ENCODE measurements around the gene ZFAND3. TPM values are rescaled to one million over a fixed set of nuclear protein-coding genes. Genes with fewer than 3 reads are reported as not detected.

ZFAND3 gene
- total and polyA plus RNA-seq, 2 of the 4 experiments (the other 2 are of a cell fraction), result 10.9 to 26.7 TPM

DNA sequence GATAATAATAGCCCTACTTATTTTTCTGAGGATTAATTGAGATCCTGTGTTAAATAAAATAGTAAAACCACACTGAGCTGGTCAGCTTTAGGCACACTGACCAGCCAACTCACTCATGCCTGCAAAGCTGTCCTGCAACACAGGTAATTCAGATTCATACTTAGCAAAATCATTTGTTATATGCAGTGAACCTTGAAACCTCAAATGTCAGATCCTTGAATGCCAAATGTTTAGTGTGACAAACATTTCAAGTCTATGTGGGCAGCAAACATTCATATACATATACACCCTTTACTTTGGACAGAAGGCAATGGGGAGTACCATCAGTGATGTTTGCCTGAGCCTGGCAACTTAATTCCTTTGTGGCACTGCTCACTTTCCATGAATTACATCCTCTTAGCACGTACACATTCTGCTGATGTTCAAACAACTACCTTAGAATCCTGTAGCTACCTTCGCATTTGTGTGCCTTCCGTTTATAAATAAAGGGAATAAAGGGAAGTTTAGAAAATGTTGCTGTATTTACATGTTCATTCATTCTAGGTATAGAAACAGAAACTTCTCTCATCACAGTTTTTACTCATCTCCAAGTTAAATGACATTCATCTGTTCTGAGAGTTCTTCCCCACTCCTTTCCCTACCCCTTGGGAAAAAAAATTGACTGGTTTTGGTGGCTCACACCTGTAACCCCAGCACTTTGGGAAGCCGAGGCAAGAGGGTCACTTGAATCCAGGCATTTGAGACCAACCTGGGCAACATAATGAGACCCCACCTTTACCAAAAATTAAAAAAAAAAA, 140.8 kb downstream of the ZFAND3 start:
- H3K56ac ChIP-seq (ENCODE audit: extremely low read depth, insufficient read depth, low read length), result no peak overlapping the region
- H2AK5ac ChIP-seq (ENCODE audit: low read depth, low read length), result no peak overlapping the region
- intact Hi-C loops (cut with micrococcal nuclease) (no loop called here), in situ Hi-C loops (cut with MboI; ENCODE audit: low sequenced_read_pairs) (no loop called here), dilution Hi-C loops (cut with HindIII; ENCODE audit: low sequenced_read_pairs, unreplicated experiment) (no loop called here)
- DNase-seq (no peak), ATAC-seq (ENCODE audit: low read depth) (no peak)
- H2BK5ac ChIP-seq (ENCODE audit: low read depth, low read length, poor library complexity, severe bottlenecking), result no peak overlapping the region
- CTCF ChIA-PET, result no interaction called here
- H3K4me2 ChIP-seq (ENCODE audit: low read depth, low read length), result no peak overlapping the region
- no peak overlapping the region for H4K8ac ChIP-seq (ENCODE audit: low read depth in 2 of 2, low read length in 2 of 2)
- no peak overlapping the region for H3K27ac ChIP-seq (ENCODE audit: insufficient read depth, low read length)
- H2BK120ac ChIP-seq (ENCODE audit: low read depth, low read length), result no peak overlapping the region
- H3K18ac ChIP-seq (ENCODE audit: low read depth, low read length), result no peak overlapping the region
- no peaks in the 10 kb centered on the region; the same call in 1 of the 2 replicates for H3K36me3 ChIP-seq (ENCODE audit: control insufficient read depth, insufficient read depth, low read length)
- H3K4me3 ChIP-seq (ENCODE audit: insufficient read depth, low read depth, low read length), result no peak overlapping the region
- WGBS, 2 experiments (ENCODE audit: extremely low coverage in 2 of 2, insufficient read length in 1 of 2), result no CpG with 5 or more reads among the region's 4 CpGs
- H3K9ac ChIP-seq (ENCODE audit: low read depth, low read length), result no peak overlapping the region
- no TSS peak for BruUV-seq (replicated peaks)
- H2BK20ac ChIP-seq (ENCODE audit: low read depth, low read length), result no peak overlapping the region
- no peak overlapping the region for H4K5ac ChIP-seq (ENCODE audit: low read depth, low read length)
- TF ChIP-seq RAD21 (IDR thresholded peaks at IDR 0.05; ENCODE audit: low read length) (no peak), POLR2A (IDR thresholded peaks at IDR 0.05; ENCODE audit: low read depth, low read length) (no peak), CEBPB (IDR thresholded peaks at IDR 0.05; ENCODE audit: low read depth, low read length) (no peak), USF2 (IDR thresholded peaks at IDR 0.05; ENCODE audit: low read depth, low read length) (no peak), BHLHE40 (IDR thresholded peaks at IDR 0.05; ENCODE audit: low read depth, low read length) (no peak), RCOR1 (IDR thresholded peaks at IDR 0.05; ENCODE audit: insufficient replicate concordance, low read length) (no peak), MAZ (IDR thresholded peaks at IDR 0.05; ENCODE audit: borderline replicate concordance, low read depth, low read length) (no peak), SMC3 (IDR thresholded peaks at IDR 0.05; ENCODE audit: low read depth, low read length) (no peak)
- TF ChIP-seq, protein P1, sequence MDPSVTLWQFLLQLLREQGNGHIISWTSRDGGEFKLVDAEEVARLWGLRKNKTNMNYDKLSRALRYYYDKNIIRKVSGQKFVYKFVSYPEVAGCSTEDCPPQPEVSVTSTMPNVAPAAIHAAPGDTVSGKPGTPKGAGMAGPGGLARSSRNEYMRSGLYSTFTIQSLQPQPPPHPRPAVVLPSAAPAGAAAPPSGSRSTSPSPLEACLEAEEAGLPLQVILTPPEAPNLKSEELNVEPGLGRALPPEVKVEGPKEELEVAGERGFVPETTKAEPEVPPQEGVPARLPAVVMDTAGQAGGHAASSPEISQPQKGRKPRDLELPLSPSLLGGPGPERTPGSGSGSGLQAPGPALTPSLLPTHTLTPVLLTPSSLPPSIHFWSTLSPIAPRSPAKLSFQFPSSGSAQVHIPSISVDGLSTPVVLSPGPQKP (IDR thresholded peaks at IDR 0.05; ENCODE audit: borderline replicate concordance, low read depth, low read length), result no peak
- no peak overlapping the region for H2AFZ ChIP-seq (replicated peaks; ENCODE audit: low read length, poor library complexity)
- H4K20me1 ChIP-seq (ENCODE audit: insufficient read depth, low read length), result peaks cover 73% of the 10 kb centered on the region
- no peaks in the 10 kb centered on the region for H3K27me3 ChIP-seq (ENCODE audit: control insufficient read depth, insufficient read depth, low read length)
- no peak overlapping the region for H2AK9ac ChIP-seq (replicated peaks; ENCODE audit: low read depth, low read length, poor library complexity)
- H4K91ac ChIP-seq (ENCODE audit: insufficient read depth, low read depth, low read length), result no peak overlapping the region
- no peaks in the 10 kb centered on the region for H3K9me3 ChIP-seq (ENCODE audit: control insufficient read depth, insufficient read depth, low read length)
- H3K4me1 ChIP-seq (ENCODE audit: control insufficient read depth, insufficient read depth, low read length), result no peaks in the 10 kb centered on the region
- H3K9me1 ChIP-seq (ENCODE audit: insufficient read depth, low read length), result peaks cover 15% of the 10 kb centered on the region
- H3K23ac ChIP-seq (ENCODE audit: low read depth, low read length), result no peak overlapping the region
- POLR2A ChIA-PET (ENCODE audit: unreplicated experiment), result no interaction called here
- no peak overlapping the region for H2BK15ac ChIP-seq (ENCODE audit: low read depth, low read length)
- no peak overlapping the region for H3K4ac ChIP-seq (ENCODE audit: low read depth, low read length)
- no peak overlapping the region for H3K14ac ChIP-seq (replicated peaks; ENCODE audit: low read depth, low read length)
- H3K79me1 ChIP-seq (ENCODE audit: low read depth in 1 of 2, low read length in 2 of 2), result peaks cover 59 to 78% of the 10 kb centered on the region in 2 experiments

All from IMR-90 (cell line).